ENCODE results near the gene CST9L. TPM values are rescaled to one million over a fixed set of nuclear protein-coding genes. Genes with fewer than 3 reads are reported as not detected.
A peak's percentile ranks its signal among the peaks of the same experiment; 100 is the strongest.

CST9L gene
- total RNA-seq, 1 experiment from 2014 or later = not detected

GRCh38 chr20:23596579-23597250, 28.4 kb upstream of the CST9L start:
- H3K4me3 ChIP-seq (ENCODE audit: low read depth, low read length, poor library complexity, severe bottlenecking) = no peak overlapping the region
- peaks cover 7% of the 10 kb centered on the region for H3K4me1 ChIP-seq (ENCODE audit: insufficient read depth, low read length, poor library complexity, severe bottlenecking)
- CTCF ChIA-PET = no interaction called here
- TF ChIP-seq EZH2 (IDR thresholded peaks at IDR 0.05; ENCODE audit: borderline replicate concordance, low read depth, low read length, poor library complexity, severe bottlenecking) (no peak), CTCF (conservative IDR thresholded peaks at IDR 0.05; ENCODE audit: low read depth, low read length) (no peak)
- H3K9me3 ChIP-seq (ENCODE audit: low read depth, low read length, poor library complexity, severe bottlenecking) = no peaks in the 10 kb centered on the region
- intact Hi-C loops (cut with micrococcal nuclease; ENCODE audit: unreplicated experiment) = no loop called here
- H3K27ac ChIP-seq (ENCODE audit: low read depth, low read length, poor library complexity, severe bottlenecking) = no peak overlapping the region
- POLR2A ChIA-PET (ENCODE audit: low non-redundant PET) = no interaction called here
- H3K27me3 ChIP-seq (replicated peaks; ENCODE audit: insufficient read depth, low read depth, low read length, poor library complexity) = no peaks in the 10 kb centered on the region
- no TSS peak for BruUV-seq (replicated peaks)
- no peaks in the 10 kb centered on the region for H3K36me3 ChIP-seq (ENCODE audit: insufficient read depth, low read length, poor library complexity, severe bottlenecking)
- peak; percentile 51 for DNase-seq (ENCODE audit: low spot score)

GRCh38 chr20:23595941-23596340, 27.7 kb upstream of the CST9L start:
- no peak for DNase-seq (ENCODE audit: low spot score)
- Histone ChIP-seq H3K4me3 (ENCODE audit: low read depth, low read length, poor library complexity, severe bottlenecking) (no peak overlapping the region), H3K36me3 (ENCODE audit: insufficient read depth, low read length, poor library complexity, severe bottlenecking) (no peaks in the 10 kb centered on the region), H3K27ac (ENCODE audit: low read depth, low read length, poor library complexity, severe bottlenecking) (no peak overlapping the region), H3K9me3 (ENCODE audit: low read depth, low read length, poor library complexity, severe bottlenecking) (no peaks in the 10 kb centered on the region), H3K4me1 (ENCODE audit: insufficient read depth, low read length, poor library complexity, severe bottlenecking) (peaks cover 7% of the 10 kb centered on the region), H3K27me3 (replicated peaks; ENCODE audit: insufficient read depth, low read depth, low read length, poor library complexity) (no peaks in the 10 kb centered on the region)
- intact Hi-C loops (cut with micrococcal nuclease; ENCODE audit: unreplicated experiment) = no loop called here
- TF ChIP-seq CTCF (conservative IDR thresholded peaks at IDR 0.05; ENCODE audit: low read depth, low read length) (no peak), EZH2 (IDR thresholded peaks at IDR 0.05; ENCODE audit: borderline replicate concordance, low read depth, low read length, poor library complexity, severe bottlenecking) (no peak)
- BruUV-seq (replicated peaks) = no TSS peak
- CTCF ChIA-PET = no interaction called here
- POLR2A ChIA-PET (ENCODE audit: low non-redundant PET) = no interaction called here

- Histone ChIP-seq H3K27ac (ENCODE audit: low read depth, low read length, poor library complexity, severe bottlenecking) (no peak overlapping the region), H3K4me1 (ENCODE audit: insufficient read depth, low read length, poor library complexity, severe bottlenecking) (no peaks in the 10 kb centered on the region), H3K36me3 (ENCODE audit: insufficient read depth, low read length, poor library complexity, severe bottlenecking) (no peaks in the 10 kb centered on the region), H3K4me3 (ENCODE audit: low read depth, low read length, poor library complexity, severe bottlenecking) (no peak overlapping the region), H3K9me3 (ENCODE audit: low read depth, low read length, poor library complexity, severe bottlenecking) (no peaks in the 10 kb centered on the region), H3K27me3 (replicated peaks; ENCODE audit: insufficient read depth, low read depth, low read length, poor library complexity) (no peaks in the 10 kb centered on the region)
- ChIA-PET CTCF (no interaction called here), POLR2A (ENCODE audit: low non-redundant PET) (no interaction called here)
- intact Hi-C loops (cut with micrococcal nuclease; ENCODE audit: unreplicated experiment) = no loop called here
- TF ChIP-seq EZH2 (IDR thresholded peaks at IDR 0.05; ENCODE audit: borderline replicate concordance, low read depth, low read length, poor library complexity, severe bottlenecking) (no peak), CTCF (conservative IDR thresholded peaks at IDR 0.05; ENCODE audit: low read depth, low read length) (no peak)
- no TSS peak for BruUV-seq (replicated peaks)
- no peak for DNase-seq (ENCODE audit: low spot score)
Measured at GRCh38 chr20:23588434-23589403, 20.4 kb upstream of the CST9L start.
